Measurements from ENCODE around the gene JAK3.

DNA sequence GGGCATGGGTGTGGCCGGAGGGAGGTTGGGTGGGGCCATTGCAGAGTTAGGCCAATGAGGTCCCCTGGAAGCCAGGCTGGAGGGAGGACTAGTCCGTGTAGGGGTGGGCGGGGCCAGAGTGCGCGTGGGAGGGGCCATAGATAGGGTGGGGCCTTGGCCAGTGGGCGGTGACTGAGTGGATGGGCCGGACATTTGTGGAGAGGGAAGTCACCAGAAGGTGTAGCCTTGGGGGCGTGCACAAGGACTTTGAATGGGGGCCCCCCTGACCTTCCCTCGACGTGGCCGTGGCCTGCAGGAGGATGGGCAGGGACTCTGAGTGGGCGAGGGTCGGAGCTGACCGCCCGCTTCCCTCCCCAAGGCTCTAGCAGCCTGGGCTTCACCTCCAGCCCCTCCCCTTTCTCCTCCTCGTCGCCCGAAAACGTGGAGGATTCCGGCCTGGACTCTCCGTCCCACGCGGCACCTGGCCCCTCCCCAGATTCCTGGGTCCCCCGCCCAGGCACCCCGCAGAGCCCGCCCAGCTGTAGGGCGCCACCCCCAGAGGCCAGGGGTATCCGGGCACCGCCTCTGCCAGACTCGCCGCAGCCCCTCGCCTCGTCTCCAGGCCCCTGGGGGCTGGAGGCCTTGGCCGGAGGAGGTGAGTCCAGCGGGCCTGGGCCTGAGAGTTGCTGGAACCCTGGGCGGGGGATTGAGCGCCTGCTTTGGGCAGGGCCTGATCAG lies 69.4 kb downstream of the JAK3 start:
- TF ChIP-seq POLR2A (IDR thresholded peaks at IDR 0.05) (no peak), POLR2AphosphoS5 (IDR thresholded peaks at IDR 0.05) (no peak)
- TF ChIP-seq, protein P1, sequence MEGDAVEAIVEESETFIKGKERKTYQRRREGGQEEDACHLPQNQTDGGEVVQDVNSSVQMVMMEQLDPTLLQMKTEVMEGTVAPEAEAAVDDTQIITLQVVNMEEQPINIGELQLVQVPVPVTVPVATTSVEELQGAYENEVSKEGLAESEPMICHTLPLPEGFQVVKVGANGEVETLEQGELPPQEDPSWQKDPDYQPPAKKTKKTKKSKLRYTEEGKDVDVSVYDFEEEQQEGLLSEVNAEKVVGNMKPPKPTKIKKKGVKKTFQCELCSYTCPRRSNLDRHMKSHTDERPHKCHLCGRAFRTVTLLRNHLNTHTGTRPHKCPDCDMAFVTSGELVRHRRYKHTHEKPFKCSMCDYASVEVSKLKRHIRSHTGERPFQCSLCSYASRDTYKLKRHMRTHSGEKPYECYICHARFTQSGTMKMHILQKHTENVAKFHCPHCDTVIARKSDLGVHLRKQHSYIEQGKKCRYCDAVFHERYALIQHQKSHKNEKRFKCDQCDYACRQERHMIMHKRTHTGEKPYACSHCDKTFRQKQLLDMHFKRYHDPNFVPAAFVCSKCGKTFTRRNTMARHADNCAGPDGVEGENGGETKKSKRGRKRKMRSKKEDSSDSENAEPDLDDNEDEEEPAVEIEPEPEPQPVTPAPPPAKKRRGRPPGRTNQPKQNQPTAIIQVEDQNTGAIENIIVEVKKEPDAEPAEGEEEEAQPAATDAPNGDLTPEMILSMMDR (IDR thresholded peaks at IDR 0.05) = no peak
